OCI-LY7 (cell line): ENCODE measurements around the gene PDAP1. TPM values are rescaled to one million over a fixed set of nuclear protein-coding genes. Genes with fewer than 3 reads are reported as not detected.

ENCODE experiments used
- BruUV-seq: library from RNA; stranded (reverse); fragments of 400-500 nt; replicated peaks from 2 replicates; lab custom pipeline; 2021; lab: Mats Ljungman, UMichigan
- CTCF ChIA-PET: fragments of 300-600 bp; sonication (Branson Sonifier 250); formaldehyde crosslinking; loops from one replicate; lab custom pipeline; 2022; ENCODE audit warnings: antibody characterized with exemption; ENCODE audit not compliant: unreplicated experiment; lab: Charles Lee
- POLR2A ChIA-PET: fragments of 300-600 bp; sonication (Branson Sonifier 250); formaldehyde crosslinking; loops from one replicate; lab custom pipeline; 2022; ENCODE audit warnings: antibody characterized with exemption; lab: Charles Lee
- DNase-seq: peaks from one replicate; pipeline ENCODE4 v3.0.0-alpha.2; 2015; ENCODE audit warnings: low spot score
- H2AFZ ChIP-seq: fragments of 200-600 bp; sonication (generic), shearing (Covaris generic); 2 replicates; pipeline ENCODE4 v1.6.1; 2014; ENCODE audit warnings: mild to moderate bottlenecking, antibody characterized with exemption, low read length, moderate library complexity
- H3K27ac ChIP-seq: fragments of 200-600 bp; sonication (generic); 2 replicates; pipeline ENCODE4 v1.5.1; 2014; ENCODE audit warnings: mixed run types, low read depth, mild to moderate bottlenecking, moderate library complexity, low read length, inconsistent platforms; ENCODE audit not compliant: poor library complexity, severe bottlenecking
- H3K36me3 ChIP-seq: fragments of 200-600 bp; sonication (generic); 2 replicates; pipeline ENCODE4 v1.6.1; 2014; ENCODE audit warnings: mild to moderate bottlenecking, antibody characterized with exemption, low read length, moderate library complexity, mixed read lengths; ENCODE audit not compliant: insufficient read depth
- H3K4me1 ChIP-seq: fragments of 200-600 bp; sonication (generic); 2 replicates; pipeline ENCODE4 v1.5.1; 2014; ENCODE audit warnings: mild to moderate bottlenecking, low read length; ENCODE audit not compliant: insufficient read depth, poor library complexity, severe bottlenecking
- H3K4me2 ChIP-seq: fragments of 200-600 bp; sonication (generic); 2 replicates; pipeline ENCODE4 v1.6.1; 2014; ENCODE audit warnings: mild to moderate bottlenecking, low read length
- H3K4me3 ChIP-seq: fragments of 200-600 bp; sonication (generic); 2 replicates; pipeline ENCODE4 v1.5.1; 2014; ENCODE audit warnings: mild to moderate bottlenecking, low read depth, low read length; ENCODE audit not compliant: poor library complexity, severe bottlenecking
- H3K79me2 ChIP-seq: fragments of 200-600 bp; sonication (generic); 2 replicates; pipeline ENCODE4 v1.6.1; 2016; ENCODE audit warnings: low read depth, mild to moderate bottlenecking, low read length, moderate library complexity, mixed read lengths; ENCODE audit not compliant: insufficient read depth
- H3K9me2 ChIP-seq: fragments of 200-600 bp; sonication (generic); 2 replicates; pipeline ENCODE4 v1.6.1; 2016; ENCODE audit warnings: mild to moderate bottlenecking, low read length, mixed read lengths; ENCODE audit not compliant: insufficient read depth
- H3K9me3 ChIP-seq: fragments of 200-600 bp; sonication (generic); 2 replicates; pipeline ENCODE4 v1.6.1; 2014; ENCODE audit warnings: mild to moderate bottlenecking, mixed run types, low read length, mixed read lengths
- H4K20me1 ChIP-seq: fragments of 200-600 bp; sonication (generic); 2 replicates; pipeline ENCODE4 v1.6.1; 2014; ENCODE audit warnings: mild to moderate bottlenecking, antibody characterized with exemption, low read length, moderate library complexity, mixed read lengths; ENCODE audit not compliant: insufficient read depth
- EZH2phosphoT487 ChIP-seq: fragments of 200-600 bp; sonication (generic); IDR thresholded peaks from 2 replicates; pipeline ENCODE4 v1.6.1; 2018; ENCODE audit warnings: low read depth, borderline replicate concordance, mild to moderate bottlenecking, mixed run types, antibody characterized with exemption, low read length, moderate library complexity, mixed read lengths
- intact Hi-C: fragments of 100-400 bp; cut with micrococcal nuclease; formaldehyde crosslinking; loops from one replicate; pipeline ENCODE4 v1.10.0; 2022; ENCODE audit not compliant: unreplicated experiment
- total RNA-seq, 2 experiments: library from RNA; depleted of rRNA in 1 of 2; stranded (reverse); fragments of >200 nt in 1 of 2; shearing (Covaris generic) in 1 of 2; gene quantifications; 2 replicates each; pipeline ENCODE4 v1.2.3, GENCODE V29; 2014 to 2022
- TF ChIP-seq, protein P1 (sequence below): fragments of 200-600 bp; sonication (generic); conservative IDR thresholded peaks from 2 replicates; pipeline ENCODE4 v1.5.1; 2014; ENCODE audit warnings: mild to moderate bottlenecking, antibody characterized with exemption, low read length, moderate library complexity, mixed read lengths

The PDAP1 gene
- total RNA-seq, 2 experiments from 2014 or later = 33.7 to 135 TPM

- Histone ChIP-seq H3K4me3 (peak overlapping the region; percentile 41), H3K79me2 (no peaks in the 10 kb centered on the region), H3K9me3 (no peaks in the 10 kb centered on the region), H2AFZ (no peak overlapping the region; the same call in 1 of the 2 replicates), H4K20me1 (peaks cover 6% of the 10 kb centered on the region; the same call in 1 of the 2 replicates), H3K4me2 (peak overlapping the region; percentile 57), H3K27ac (peak overlapping the region; percentile 1), H3K4me1 (peaks cover 15% of the 10 kb centered on the region), H3K36me3 (peaks cover 92% of the 10 kb centered on the region), H3K9me2 (no peaks in the 10 kb centered on the region)
- no peak for TF ChIP-seq EZH2phosphoT487
- TF ChIP-seq, protein P1, sequence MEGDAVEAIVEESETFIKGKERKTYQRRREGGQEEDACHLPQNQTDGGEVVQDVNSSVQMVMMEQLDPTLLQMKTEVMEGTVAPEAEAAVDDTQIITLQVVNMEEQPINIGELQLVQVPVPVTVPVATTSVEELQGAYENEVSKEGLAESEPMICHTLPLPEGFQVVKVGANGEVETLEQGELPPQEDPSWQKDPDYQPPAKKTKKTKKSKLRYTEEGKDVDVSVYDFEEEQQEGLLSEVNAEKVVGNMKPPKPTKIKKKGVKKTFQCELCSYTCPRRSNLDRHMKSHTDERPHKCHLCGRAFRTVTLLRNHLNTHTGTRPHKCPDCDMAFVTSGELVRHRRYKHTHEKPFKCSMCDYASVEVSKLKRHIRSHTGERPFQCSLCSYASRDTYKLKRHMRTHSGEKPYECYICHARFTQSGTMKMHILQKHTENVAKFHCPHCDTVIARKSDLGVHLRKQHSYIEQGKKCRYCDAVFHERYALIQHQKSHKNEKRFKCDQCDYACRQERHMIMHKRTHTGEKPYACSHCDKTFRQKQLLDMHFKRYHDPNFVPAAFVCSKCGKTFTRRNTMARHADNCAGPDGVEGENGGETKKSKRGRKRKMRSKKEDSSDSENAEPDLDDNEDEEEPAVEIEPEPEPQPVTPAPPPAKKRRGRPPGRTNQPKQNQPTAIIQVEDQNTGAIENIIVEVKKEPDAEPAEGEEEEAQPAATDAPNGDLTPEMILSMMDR = no peak
- intact Hi-C loops = no loop called here
- BruUV-seq = no TSS peak
- ChIA-PET POLR2A (interaction anchor here (0.5 to 0.8 kb wide), 2 partner anchors 10 to 130 kb away, joined by 3 read pairs; no protein-coding TSS in a partner anchor), CTCF (interaction anchor here (1.1 kb wide), 1 partner anchor 18 kb away, joined by 6 read pairs; no protein-coding TSS in a partner anchor)
- DNase-seq = peak; percentile 66
These were observed 15.6 kb downstream of the PDAP1 start for GRCh38 chr7:99392659-99393354.

GRCh38 chr7:99392046-99392445 is 16.4 kb downstream of the PDAP1 start:
- peaks cover 15% of the 10 kb centered on the region for H3K4me1 ChIP-seq
- intact Hi-C loops = no loop called here
- ChIA-PET CTCF (interaction anchor here (1.1 kb wide), 1 partner anchor 19 kb away, joined by 6 read pairs; no protein-coding TSS in a partner anchor), POLR2A (interaction anchor here (0.5 to 0.8 kb wide), 2 partner anchors 10 to 56 kb away, joined by 3 read pairs; no protein-coding TSS in a partner anchor)
- peaks cover 6% of the 10 kb centered on the region; the same call in 1 of the 2 replicates for H4K20me1 ChIP-seq
- no peak overlapping the region for H2AFZ ChIP-seq
- no peaks in the 10 kb centered on the region for H3K79me2 ChIP-seq
- BruUV-seq = no TSS peak
- H3K9me2 ChIP-seq = no peaks in the 10 kb centered on the region
- H3K4me2 ChIP-seq = peak overlapping the region; percentile 57
- H3K36me3 ChIP-seq = peaks cover 92% of the 10 kb centered on the region
- no peak for TF ChIP-seq EZH2phosphoT487
- TF ChIP-seq, protein P1 = no peak
- DNase-seq = no peak
- no peaks in the 10 kb centered on the region for H3K9me3 ChIP-seq
- H3K4me3 ChIP-seq = peak overlapping the region; percentile 41
- H3K27ac ChIP-seq = no peak overlapping the region
